ENCODE results near the gene IGSF9B.

GRCh38 chr11:133955081-133955891 is 1.5 kb downstream of the IGSF9B start:
- no peak for TF ChIP-seq POLR2AphosphoS5 (IDR thresholded peaks at IDR 0.05; ENCODE audit: low read depth, low read length)
- no peak for TF ChIP-seq POLR2A (IDR thresholded peaks at IDR 0.05; ENCODE audit: low read depth, low read length)
